DND-41 (cell line): Measurements from ENCODE around the gene RBM47.
"Not testable (repeated sequence)": the region's sequence is repeated elsewhere in the genome, so short reads cannot be mapped to it uniquely, and the experiment has no call there.

Experiments
- ATAC-seq: fragments of 200-7000 bp; cut with Tn5 transposase; 3 replicates; pipeline ENCODE4 v1.9.1; 2021; ENCODE audit warnings: low read depth; ENCODE audit not compliant: insufficient read depth
- DNase-seq: peaks from one replicate; pipeline ENCODE4 v3.0.0-alpha.2; 2020
- H2AFZ ChIP-seq: 2 replicates; pipeline ENCODE4 v1.6.0; 2012; ENCODE audit warnings: low read depth, low read length
- H3K27ac ChIP-seq: 2 replicates; pipeline ENCODE4 v1.5.1; 2012; ENCODE audit warnings: low read length, inconsistent platforms
- H3K27me3 ChIP-seq: fragments of 200-600 bp; sonication (generic); 2 replicates; pipeline ENCODE4 v1.6.0; 2012; ENCODE audit warnings: low read length, mild to moderate bottlenecking, inconsistent platforms; ENCODE audit not compliant: insufficient read depth, poor library complexity
- H3K36me3 ChIP-seq: 2 replicates; pipeline ENCODE4 v1.5.1; 2012; ENCODE audit warnings: low read length, inconsistent platforms; ENCODE audit not compliant: insufficient read depth
- H3K4me1 ChIP-seq: 2 replicates; pipeline ENCODE4 v1.5.1; 2012; ENCODE audit warnings: mild to moderate bottlenecking, low read length; ENCODE audit not compliant: insufficient read depth
- H3K4me2 ChIP-seq: 2 replicates; pipeline ENCODE4 v1.6.0; 2012; ENCODE audit warnings: mild to moderate bottlenecking, moderate library complexity, low read length, inconsistent platforms; ENCODE audit not compliant: insufficient read depth
- H3K4me3 ChIP-seq, 2 experiments: fragments of 200-600 bp in 1 of 2; shearing (Covaris generic) in 1 of 2; 2 replicates each; pipeline ENCODE4 v1.5.1; 2012 to 2016; ENCODE audit warnings: inconsistent platforms in 2 of 2, low read length in 2 of 2, mild to moderate bottlenecking in 2 of 2, low read depth in 1 of 2, moderate library complexity in 1 of 2
- H3K79me2 ChIP-seq: 2 replicates; pipeline ENCODE4 v1.6.0; 2012; ENCODE audit warnings: low read length, inconsistent platforms; ENCODE audit not compliant: insufficient read depth
- H3K9ac ChIP-seq: 2 replicates; pipeline ENCODE4 v1.6.0; 2012; ENCODE audit warnings: low read depth, mild to moderate bottlenecking, inconsistent platforms, low read length, moderate library complexity
- H3K9me3 ChIP-seq: 2 replicates; pipeline ENCODE4 v1.5.1; 2012; ENCODE audit warnings: low read length, moderate library complexity, mild to moderate bottlenecking, inconsistent platforms; ENCODE audit not compliant: insufficient read depth, severe bottlenecking
- H4K20me1 ChIP-seq: 2 replicates; pipeline ENCODE4 v1.6.0; 2012; ENCODE audit warnings: low read length; ENCODE audit not compliant: insufficient read depth
- EZH2 ChIP-seq: IDR thresholded peaks from 3 replicates; pipeline ENCODE4 v1.6.1; 2012; ENCODE audit warnings: borderline replicate concordance, low read depth, mild to moderate bottlenecking, moderate library complexity, low read length, inconsistent platforms; ENCODE audit not compliant: severe bottlenecking
- TF ChIP-seq, protein P1 (sequence below): IDR thresholded peaks from 2 replicates; pipeline ENCODE4 v1.5.1; 2012; ENCODE audit warnings: borderline replicate concordance, low read length, moderate library complexity, mild to moderate bottlenecking; ENCODE audit not compliant: poor library complexity, severe bottlenecking; ENCODE audit errors: extremely low read depth

RBM47 gene

DNA sequence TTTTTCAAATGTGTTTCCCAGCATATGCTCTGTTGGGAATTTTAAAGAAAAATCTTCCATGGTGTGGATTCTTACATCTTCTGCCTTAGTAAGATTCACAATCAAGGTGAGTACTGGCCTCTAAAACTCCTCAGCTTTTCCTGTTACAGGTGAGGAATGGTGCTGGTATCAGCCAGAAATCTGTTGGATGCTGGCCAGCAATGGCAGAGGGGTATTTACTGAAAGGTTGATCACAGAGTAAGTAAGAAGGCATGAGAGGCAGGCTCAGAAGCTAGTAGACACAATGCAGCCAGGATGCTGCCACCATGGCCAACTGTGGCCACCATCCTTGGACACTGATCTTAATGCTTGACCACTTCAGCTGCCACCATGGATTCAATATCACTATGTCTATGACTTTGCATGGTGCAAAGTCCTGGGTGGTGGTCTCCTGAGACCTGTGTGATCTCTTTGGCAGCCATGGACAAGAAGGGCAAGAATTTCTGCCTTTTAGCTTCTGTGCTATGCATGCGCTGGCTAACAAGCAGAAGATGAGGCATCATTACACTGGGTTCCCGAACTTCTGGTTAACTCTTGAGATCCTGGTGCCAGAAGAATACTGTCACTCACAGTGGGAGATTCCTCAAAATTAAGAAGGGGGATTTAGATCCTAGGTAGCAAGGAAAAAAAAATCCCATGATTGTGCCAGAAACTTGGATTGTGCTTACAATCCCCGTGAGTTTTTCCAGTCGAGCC, 234.3 kb downstream of the RBM47 start:
- no peak overlapping the region for H3K9ac ChIP-seq
- H3K4me2 ChIP-seq = no peak overlapping the region
- no peaks in the 10 kb centered on the region for H4K20me1 ChIP-seq
- no peak overlapping the region for H3K4me3 ChIP-seq
- H3K4me1 ChIP-seq = no peaks in the 10 kb centered on the region
- no peak overlapping the region for H2AFZ ChIP-seq
- no peak overlapping the region for H3K27ac ChIP-seq
- H3K9me3 ChIP-seq = no peaks in the 10 kb centered on the region
- TF ChIP-seq, protein P1, sequence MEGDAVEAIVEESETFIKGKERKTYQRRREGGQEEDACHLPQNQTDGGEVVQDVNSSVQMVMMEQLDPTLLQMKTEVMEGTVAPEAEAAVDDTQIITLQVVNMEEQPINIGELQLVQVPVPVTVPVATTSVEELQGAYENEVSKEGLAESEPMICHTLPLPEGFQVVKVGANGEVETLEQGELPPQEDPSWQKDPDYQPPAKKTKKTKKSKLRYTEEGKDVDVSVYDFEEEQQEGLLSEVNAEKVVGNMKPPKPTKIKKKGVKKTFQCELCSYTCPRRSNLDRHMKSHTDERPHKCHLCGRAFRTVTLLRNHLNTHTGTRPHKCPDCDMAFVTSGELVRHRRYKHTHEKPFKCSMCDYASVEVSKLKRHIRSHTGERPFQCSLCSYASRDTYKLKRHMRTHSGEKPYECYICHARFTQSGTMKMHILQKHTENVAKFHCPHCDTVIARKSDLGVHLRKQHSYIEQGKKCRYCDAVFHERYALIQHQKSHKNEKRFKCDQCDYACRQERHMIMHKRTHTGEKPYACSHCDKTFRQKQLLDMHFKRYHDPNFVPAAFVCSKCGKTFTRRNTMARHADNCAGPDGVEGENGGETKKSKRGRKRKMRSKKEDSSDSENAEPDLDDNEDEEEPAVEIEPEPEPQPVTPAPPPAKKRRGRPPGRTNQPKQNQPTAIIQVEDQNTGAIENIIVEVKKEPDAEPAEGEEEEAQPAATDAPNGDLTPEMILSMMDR = no peak
- no peaks in the 10 kb centered on the region for H3K27me3 ChIP-seq
- DNase-seq (no peak), ATAC-seq (no peak)
- H3K36me3 ChIP-seq = no peaks in the 10 kb centered on the region
- no peaks in the 10 kb centered on the region for H3K79me2 ChIP-seq

DNA sequence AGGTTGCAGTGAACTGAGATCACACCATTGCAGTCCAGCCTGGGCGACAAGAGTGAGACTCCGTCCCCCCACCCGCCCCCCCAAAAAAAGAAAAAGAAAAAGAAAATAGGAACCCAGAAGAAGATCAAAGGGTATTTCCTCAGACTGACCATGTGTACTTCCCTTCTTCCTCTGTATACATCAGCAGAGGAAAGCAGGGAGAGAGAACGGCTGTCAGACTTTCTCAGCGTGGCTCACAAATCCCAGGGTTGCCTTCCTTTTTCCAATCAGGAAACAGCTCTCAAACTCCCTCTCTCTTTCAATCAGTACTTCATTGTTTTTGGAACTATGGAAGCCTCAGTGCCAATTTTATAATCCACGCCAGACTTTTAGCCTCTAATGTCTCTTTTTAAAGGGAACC, 235.4 kb downstream of the RBM47 start:
- DNase-seq (no peak), ATAC-seq (no peak)
- no peak overlapping the region for H3K4me3 ChIP-seq
- no peaks in the 10 kb centered on the region for H3K4me1 ChIP-seq
- no peak overlapping the region for H2AFZ ChIP-seq
- no peaks in the 10 kb centered on the region for H3K79me2 ChIP-seq
- H3K27me3 ChIP-seq = no peaks in the 10 kb centered on the region
- no peak overlapping the region for H3K27ac ChIP-seq
- no peaks in the 10 kb centered on the region for H4K20me1 ChIP-seq
- no peaks in the 10 kb centered on the region for H3K36me3 ChIP-seq
- no peak for TF ChIP-seq EZH2
- TF ChIP-seq, protein P1 = no peak
- H3K9me3 ChIP-seq = no peaks in the 10 kb centered on the region
- no peak overlapping the region for H3K9ac ChIP-seq
- H3K4me2 ChIP-seq = no peak overlapping the region

DNA sequence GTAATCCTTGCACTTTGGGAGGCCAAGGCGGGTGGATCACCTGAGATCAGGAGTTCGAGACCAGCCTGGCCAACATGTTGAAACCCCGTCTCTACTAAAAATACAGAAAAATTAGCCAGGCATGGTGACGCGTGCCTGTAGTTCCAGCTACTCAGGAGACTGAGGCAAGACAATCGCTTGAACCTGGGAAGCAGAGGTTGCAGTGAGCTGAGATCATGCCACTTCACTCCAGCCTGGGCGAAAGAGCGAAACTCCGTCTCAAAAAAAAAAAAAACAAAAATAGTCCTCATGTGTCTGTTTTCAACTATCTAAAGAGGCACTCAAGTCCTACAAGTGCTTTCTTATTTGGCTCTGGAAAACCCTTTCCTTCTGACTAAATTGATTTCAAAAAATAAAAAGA, 237.4 kb downstream of the RBM47 start:
- H3K27ac ChIP-seq, DNase-seq, H3K27me3 ChIP-seq, H3K4me1 ChIP-seq, H3K4me2 ChIP-seq, H3K79me2 ChIP-seq, H3K4me3 ChIP-seq, ATAC-seq, H3K36me3 ChIP-seq, H2AFZ ChIP-seq, H4K20me1 ChIP-seq, H3K9me3 ChIP-seq, H3K9ac ChIP-seq: not testable (repeated sequence)

DNA sequence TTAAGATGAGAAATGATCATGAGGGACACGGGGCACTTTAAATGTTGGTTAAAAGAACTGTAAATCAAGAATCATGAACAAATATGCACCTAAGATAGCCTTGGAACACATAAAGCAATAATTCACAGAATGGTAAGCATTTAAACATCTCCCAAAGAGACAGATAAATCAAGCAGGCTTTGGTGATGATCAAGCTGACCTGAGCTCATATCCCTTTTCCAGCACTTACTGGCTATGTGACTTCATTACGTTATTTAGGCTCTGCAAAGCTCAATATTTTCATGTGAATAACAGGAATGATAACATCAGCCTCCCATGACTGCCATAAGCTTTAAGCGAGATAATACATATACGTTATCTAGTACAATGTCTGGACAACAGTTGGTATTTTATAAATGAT, 239.7 kb downstream of the RBM47 start:
- Histone ChIP-seq H3K27ac (no peak overlapping the region), H4K20me1 (no peaks in the 10 kb centered on the region), H3K79me2 (no peaks in the 10 kb centered on the region), H2AFZ (no peak overlapping the region), H3K9me3 (no peaks in the 10 kb centered on the region), H3K4me2 (no peak overlapping the region), H3K4me1 (no peaks in the 10 kb centered on the region), H3K27me3 (no peaks in the 10 kb centered on the region), H3K36me3 (no peaks in the 10 kb centered on the region), H3K9ac (no peak overlapping the region), H3K4me3 (no peak overlapping the region)
- DNase-seq = no peak
- no peak for TF ChIP-seq EZH2
- TF ChIP-seq, protein P1 = no peak
- no peak for ATAC-seq
